ENCODE data around the gene PXDC1.
"Not testable (repeated sequence)": the region's sequence is repeated elsewhere in the genome, so short reads cannot be mapped to it uniquely, and the experiment has no call there.

PXDC1 gene

DNA sequence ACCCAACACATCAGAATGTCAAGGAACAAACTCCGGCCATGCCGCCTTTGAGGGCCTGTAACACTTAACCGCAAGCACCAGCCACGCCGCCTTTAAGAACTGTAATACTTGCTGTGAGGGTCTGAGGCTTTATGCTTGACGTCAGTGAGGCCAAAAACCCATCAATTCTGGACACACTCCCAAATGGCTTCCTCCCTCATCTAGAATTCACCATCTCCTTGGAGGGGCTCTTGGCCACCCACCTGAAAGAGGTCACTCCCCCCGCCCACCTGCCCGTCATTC lies 10.4 kb upstream of the PXDC1 start:
- DNase-seq, result no peak

DNA sequence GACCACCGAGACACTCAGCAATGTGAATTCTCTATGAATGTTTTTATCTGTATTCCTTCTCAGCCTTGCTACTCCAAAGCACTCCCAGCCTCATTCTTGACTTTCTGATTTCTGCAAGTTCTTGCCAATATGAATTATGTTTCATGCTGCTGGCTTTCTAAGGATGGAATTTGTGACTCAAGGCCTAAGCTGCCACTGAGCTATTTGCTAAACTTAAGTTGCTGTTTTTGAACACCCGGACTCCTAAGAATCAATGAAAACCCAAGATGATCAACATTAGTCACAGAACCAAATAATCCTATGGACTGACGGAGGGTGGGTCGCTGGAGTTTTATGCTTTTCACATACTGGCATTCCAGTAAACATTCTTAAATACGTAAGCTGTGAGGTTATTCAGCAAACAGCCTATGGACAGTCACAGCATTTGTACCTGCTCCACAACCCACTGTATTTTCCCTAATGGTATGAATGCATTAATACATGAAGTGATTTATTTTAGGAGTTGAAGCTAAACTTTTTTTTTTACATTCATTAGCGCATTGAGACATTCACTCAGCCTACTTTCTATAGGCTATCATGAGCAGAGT lies 8.2 kb upstream of the PXDC1 start:
- no peak for DNase-seq

DNA sequence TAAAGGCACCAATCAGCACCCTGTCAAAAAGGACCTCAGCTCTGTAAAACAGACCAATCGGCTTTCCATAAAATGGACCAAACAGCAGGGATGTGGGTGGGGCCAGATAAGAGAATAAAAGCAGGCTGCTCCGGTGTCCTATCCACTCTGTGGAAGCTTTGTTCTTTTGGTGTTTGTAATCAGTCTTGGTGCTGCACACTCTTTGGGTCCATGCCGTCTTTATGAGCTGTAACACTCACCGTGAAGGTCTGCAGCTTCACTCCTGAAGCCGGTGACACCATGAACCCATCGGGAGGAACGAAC lies 7.3 kb upstream of the PXDC1 start:
- DNase-seq, result no peak

GRCh38 chr6:3757998-3758841 lies 6.7 kb upstream of the PXDC1 start:
- not testable (repeated sequence) for DNase-seq

- no peak for DNase-seq
Observed at GRCh38 chr6:3757241-3757641, 5.7 kb upstream of the PXDC1 start.

DNA sequence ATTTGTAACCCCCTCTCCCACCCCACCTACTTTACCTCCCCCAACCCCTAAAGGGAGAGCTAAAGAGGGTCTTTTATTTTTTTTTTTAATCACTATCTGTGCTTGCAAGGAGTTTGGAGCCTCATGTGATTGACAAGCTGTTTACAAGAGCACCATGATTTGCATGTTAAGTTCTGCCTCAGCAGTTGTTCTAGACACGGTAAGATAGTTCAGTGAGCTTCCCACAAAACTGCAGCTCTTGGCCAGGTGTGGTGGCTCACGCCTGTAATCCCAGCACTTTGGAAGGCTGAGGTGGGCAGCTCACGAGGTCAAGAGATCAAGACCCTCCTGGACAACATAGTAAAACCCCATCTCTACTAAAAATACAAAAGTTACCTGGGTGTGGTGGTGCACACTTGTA lies 5.0 kb upstream of the PXDC1 start:
- no peak for DNase-seq

GRCh38 chr6:3755637-3756545 lies 4.4 kb upstream of the PXDC1 start:
- DNase-seq, result no peak

DNA sequence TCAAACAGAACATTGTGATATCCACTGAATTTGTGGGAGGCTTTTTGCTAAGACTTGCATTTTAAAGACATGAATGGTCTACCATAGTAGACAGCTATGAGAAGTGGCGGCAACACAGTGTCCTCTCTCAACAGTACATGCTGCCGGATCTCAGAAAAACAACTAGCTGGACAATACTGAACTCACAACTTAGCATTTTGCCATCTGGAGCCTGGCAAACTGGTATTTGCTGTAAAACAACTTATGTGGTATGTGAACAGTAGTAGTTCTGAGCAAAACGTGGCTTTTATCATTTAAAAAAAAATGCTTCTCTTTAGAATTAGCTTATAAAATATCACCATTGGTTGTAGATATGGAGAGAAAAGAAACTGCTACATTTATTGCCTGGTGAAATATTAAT lies 3.3 kb upstream of the PXDC1 start:
- no peak for DNase-seq

- DNase-seq, result not testable (repeated sequence)
Observed at GRCh38 chr6:3754032-3754725, 2.7 kb upstream of the PXDC1 start.

- no peak for DNase-seq
Observed at GRCh38 chr6:3753228-3753835, 1.8 kb upstream of the PXDC1 start.

DNA sequence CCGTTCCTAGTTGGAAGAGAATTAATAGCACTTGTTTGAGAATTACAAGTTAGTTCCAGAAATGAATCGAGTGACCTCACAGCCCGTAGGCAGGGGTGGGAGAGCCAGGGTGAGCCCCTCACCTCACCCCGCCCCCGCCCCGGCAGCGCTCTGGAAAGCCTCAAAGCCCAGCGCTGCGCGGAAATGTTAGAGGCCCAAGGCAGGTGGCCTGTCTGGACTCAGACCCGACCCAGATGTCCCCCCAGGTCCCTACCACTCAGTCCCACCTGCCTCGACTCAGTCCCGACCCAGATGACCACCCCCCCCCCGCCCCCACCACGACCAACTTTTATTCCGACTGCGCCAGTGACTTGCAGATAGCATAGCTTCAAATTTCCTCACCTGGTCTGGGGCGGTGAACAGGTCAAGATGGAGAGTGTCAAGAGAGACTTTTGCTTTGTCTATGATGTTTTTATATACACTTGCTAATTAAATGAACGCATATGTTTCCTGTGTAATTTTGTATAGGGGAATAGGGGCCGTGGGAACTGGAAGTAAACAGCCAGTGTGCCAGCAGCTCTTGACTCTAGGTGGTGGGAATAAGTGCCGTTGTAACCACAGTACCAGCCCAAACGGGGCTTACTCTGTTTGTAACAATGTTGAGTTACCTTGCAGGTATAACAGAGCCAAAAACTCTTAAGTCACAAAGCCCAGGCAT lies 1.2 kb upstream of the PXDC1 start:
- no peak for DNase-seq

DNA sequence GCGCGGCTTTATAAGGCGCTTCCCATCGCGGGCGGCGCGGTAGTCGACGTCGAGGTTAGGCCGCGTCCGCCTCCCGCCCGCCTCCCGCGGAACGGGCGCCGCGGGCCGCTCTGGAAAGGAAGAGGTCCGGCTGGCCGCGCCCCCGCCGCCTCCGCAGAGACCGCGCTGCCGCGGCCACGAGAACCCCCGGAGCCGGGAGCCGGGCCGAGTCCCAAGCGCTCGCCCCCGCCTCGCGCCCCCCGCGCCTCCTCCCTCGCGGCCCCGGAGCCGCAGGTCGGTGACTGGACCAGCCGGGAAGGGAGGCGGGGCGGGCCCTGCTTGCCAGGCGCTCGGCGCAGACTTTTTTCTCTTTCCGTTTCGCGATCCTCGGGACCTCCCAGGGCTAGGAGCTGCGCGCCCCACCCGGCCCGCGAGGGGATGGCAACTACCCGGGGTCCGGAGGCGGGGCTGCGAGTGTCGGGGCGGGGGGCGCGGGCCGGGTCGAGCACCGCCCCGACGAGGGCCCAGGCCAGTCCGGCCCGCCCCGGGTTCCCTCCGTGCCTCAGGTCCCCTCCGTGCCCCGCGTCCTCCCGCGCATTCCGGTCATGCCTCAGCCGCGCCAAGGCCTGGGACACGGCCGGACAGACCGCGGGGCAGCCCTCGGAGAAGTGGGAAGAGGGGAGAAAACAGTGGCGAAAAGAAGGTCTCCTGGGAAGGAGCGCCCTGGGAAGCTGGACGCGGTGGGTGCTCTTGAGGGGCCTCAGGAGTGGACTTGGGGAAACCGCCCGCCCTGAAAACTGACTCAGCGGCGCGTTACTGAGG lies 417 bp upstream of the PXDC1 start:
- DNase-seq, result peak; percentile 61

DNA sequence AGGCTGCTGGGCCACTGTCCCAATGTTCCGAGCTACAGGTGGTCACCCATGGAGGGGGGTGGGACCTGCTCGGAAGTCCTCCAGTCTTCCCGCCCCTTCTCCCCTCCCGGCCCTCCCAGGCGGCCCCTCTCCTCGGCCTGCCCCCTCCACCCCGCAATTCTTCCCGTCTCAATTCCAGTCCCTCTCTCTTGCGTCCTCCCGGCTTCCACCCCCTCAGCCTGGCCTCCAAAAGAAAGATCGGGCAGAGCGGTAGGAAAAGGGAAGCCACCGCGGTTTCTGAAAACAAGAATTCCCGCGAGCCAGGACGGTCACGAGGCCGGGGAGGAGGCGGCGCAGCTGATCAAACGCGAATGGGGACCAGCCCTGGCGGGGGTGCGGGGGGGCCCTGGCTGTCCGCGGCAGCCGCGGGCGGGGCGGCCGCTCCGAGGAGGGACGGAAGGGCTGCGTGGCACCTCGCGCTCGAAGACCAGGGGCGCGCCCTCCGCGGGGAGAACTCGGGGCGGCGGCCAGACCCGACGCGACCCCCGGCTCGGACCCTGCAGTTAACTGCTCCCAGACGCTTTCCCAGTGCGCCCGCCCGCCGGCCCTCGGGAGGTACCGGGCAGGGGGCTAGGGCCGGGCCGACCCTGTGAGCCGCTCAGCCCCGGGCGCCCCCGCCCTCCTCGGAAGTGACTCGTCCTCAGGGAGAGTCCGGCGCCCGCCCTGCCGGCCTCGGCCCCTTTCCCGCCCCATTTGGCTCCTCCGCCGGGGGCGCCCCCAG lies 1.0 kb downstream of the PXDC1 start:
- peak; percentile 21 for DNase-seq

DNA sequence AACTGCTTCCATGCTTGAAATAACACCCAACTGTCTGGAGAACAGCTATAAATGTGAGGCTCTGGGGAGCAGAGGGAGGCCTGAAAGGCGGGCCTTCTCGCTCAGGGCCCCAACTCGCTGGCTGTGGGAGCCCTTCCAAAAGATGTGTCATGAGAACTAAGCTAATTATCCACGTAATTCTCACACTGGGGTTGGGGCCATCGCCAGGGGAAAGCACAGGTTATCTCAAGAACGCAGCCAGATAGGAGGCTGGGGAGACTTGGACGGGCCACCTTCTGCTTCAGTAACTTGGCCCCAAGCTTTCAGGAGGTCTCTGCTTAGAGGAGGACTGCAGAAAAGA lies 1.6 kb downstream of the PXDC1 start:
- DNase-seq, result no peak

GRCh38 chr6:3749067-3749841 lies 2.3 kb downstream of the PXDC1 start:
- no peak for DNase-seq

GRCh38 chr6:3748208-3749066 lies 3.1 kb downstream of the PXDC1 start:
- DNase-seq, result peak; percentile 35

- DNase-seq, result no peak
Observed at GRCh38 chr6:3747100-3747737, 4.3 kb downstream of the PXDC1 start.

GRCh38 chr6:3746696-3747095 lies 4.8 kb downstream of the PXDC1 start:
- DNase-seq, result no peak
